GM23338 (cell line): ENCODE measurements around the gene PARVG. TPM values are rescaled to one million over a fixed set of nuclear protein-coding genes. Genes with fewer than 3 reads are reported as not detected.

Experiments used
- ATAC-seq: fragments of 200-7000 bp; cut with Tn5 transposase; 3 replicates; pipeline ENCODE4 v1.9.1; 2020
- DNase-seq: peaks from one replicate; pipeline ENCODE4 v3.0.0-alpha.2; 2015; ENCODE audit warnings: low spot score
- H2AFZ ChIP-seq: fragments of 200-600 bp; sonication (generic); 2 replicates; pipeline ENCODE4 v1.8.0; 2016; ENCODE audit warnings: antibody characterized with exemption, mild to moderate bottlenecking, moderate library complexity
- H3F3A ChIP-seq: fragments of 200-600 bp; sonication (generic); replicated peaks from 2 replicates; pipeline ENCODE4 v1.8.0; 2017; ENCODE audit warnings: antibody characterized with exemption, mixed run types, low read depth
- H3K27ac ChIP-seq: fragments of 200-600 bp; sonication (generic); 2 replicates; pipeline ENCODE4 v1.6.1; 2016; ENCODE audit warnings: low read depth
- H3K27me3 ChIP-seq: fragments of 200-600 bp; sonication (generic); 2 replicates; pipeline ENCODE4 v1.8.0; 2016; ENCODE audit warnings: mild to moderate bottlenecking, mixed run types, moderate library complexity; ENCODE audit not compliant: insufficient read depth
- H3K36me3 ChIP-seq: fragments of 200-600 bp; sonication (generic); 2 replicates; pipeline ENCODE4 v1.8.0; 2016; ENCODE audit warnings: mild to moderate bottlenecking; ENCODE audit not compliant: insufficient read depth
- H3K4me1 ChIP-seq: fragments of 200-600 bp; sonication (generic); 2 replicates; pipeline ENCODE4 v1.8.0; 2016; ENCODE audit warnings: mild to moderate bottlenecking, moderate library complexity; ENCODE audit not compliant: insufficient read depth
- H3K4me2 ChIP-seq: fragments of 200-600 bp; sonication (generic); 2 replicates; pipeline ENCODE4 v1.7.1; 2017; ENCODE audit warnings: mixed run types
- H3K4me3 ChIP-seq: fragments of 200-600 bp; sonication (generic); 2 replicates; pipeline ENCODE4 v1.6.1; 2016; ENCODE audit warnings: mixed run types
- H3K79me2 ChIP-seq: fragments of 200-600 bp; sonication (generic); replicated peaks from 2 replicates; pipeline ENCODE4 v1.8.0; 2017; ENCODE audit warnings: mild to moderate bottlenecking; ENCODE audit not compliant: insufficient read depth
- H3K9me2 ChIP-seq: fragments of 200-600 bp; sonication (generic); 2 replicates; pipeline ENCODE4 v1.8.0; 2017; ENCODE audit not compliant: insufficient read depth
- H4K20me1 ChIP-seq: fragments of 200-600 bp; sonication (generic); replicated peaks from 2 replicates; pipeline ENCODE4 v1.8.0; 2017; ENCODE audit warnings: mild to moderate bottlenecking; ENCODE audit not compliant: insufficient read depth
- H3K27ac Mint-ChIP-seq: 2 replicates; pipeline ENCODE4 v1.8.0; 2020; ENCODE audit warnings: inconsistent platforms, mild to moderate bottlenecking, moderate library complexity, mixed read lengths
- H3K27me3 Mint-ChIP-seq: 3 replicates; pipeline ENCODE4 v1.8.0; 2022; ENCODE audit warnings: low read depth, mild to moderate bottlenecking, moderate library complexity, mixed read lengths, inconsistent platforms; ENCODE audit not compliant: insufficient read depth, poor library complexity
- H3K36me3 Mint-ChIP-seq: 3 replicates; pipeline ENCODE4 v1.8.0; 2021; ENCODE audit warnings: low read depth, mild to moderate bottlenecking, inconsistent platforms, moderate library complexity, mixed read lengths
- H3K4me1 Mint-ChIP-seq: 3 replicates; pipeline ENCODE4 v1.8.0; 2020; ENCODE audit warnings: mild to moderate bottlenecking, inconsistent platforms, mixed read lengths
- H3K4me3 Mint-ChIP-seq: 3 replicates; pipeline ENCODE4 v1.8.0; 2021; ENCODE audit warnings: moderate library complexity, mild to moderate bottlenecking, inconsistent platforms, mixed read lengths
- H3K9me3 Mint-ChIP-seq: 3 replicates; pipeline ENCODE4 v1.8.0; 2020; ENCODE audit warnings: moderate library complexity, mild to moderate bottlenecking, inconsistent platforms, mixed read lengths
- CREB1 ChIP-seq: fragments of 250-450 bp; sonication (Bioruptor Pico); IDR thresholded peaks from 2 replicates; pipeline ENCODE4 v1.5.0; 2020; ENCODE audit warnings: low read depth, mild to moderate bottlenecking, moderate library complexity
- EZH2 ChIP-seq: fragments of 200-600 bp; sonication (generic); IDR thresholded peaks from one replicate; pipeline ENCODE4 v1.8.0; 2017; ENCODE audit warnings: antibody characterized with exemption, mild to moderate bottlenecking, low read depth; ENCODE audit not compliant: unreplicated experiment
- EZH2phosphoT487 ChIP-seq: fragments of 200-600 bp; sonication (generic); IDR thresholded peaks from one replicate; pipeline ENCODE4 v1.8.1; 2018; ENCODE audit warnings: antibody characterized with exemption; ENCODE audit not compliant: unreplicated experiment
- JUNB ChIP-seq: IDR thresholded peaks from one replicate; pipeline ENCODE4 v1.6.1; 2016; ENCODE audit warnings: antibody characterized with exemption; ENCODE audit not compliant: unreplicated experiment
- NANOG ChIP-seq: IDR thresholded peaks from 2 replicates; pipeline ENCODE4 v1.6.1; 2016; ENCODE audit warnings: antibody characterized with exemption, borderline replicate concordance
- POLR2AphosphoS5 ChIP-seq: IDR thresholded peaks from 2 replicates; pipeline ENCODE4 v1.6.1; 2016; ENCODE audit warnings: antibody characterized with exemption, low read depth
- STAT1 ChIP-seq: IDR thresholded peaks from one replicate; pipeline ENCODE4 v1.6.1; 2016; ENCODE audit warnings: antibody characterized with exemption; ENCODE audit not compliant: unreplicated experiment
- ZNF114 ChIP-seq: fragments of 250-450 bp; sonication (Bioruptor Pico); IDR thresholded peaks from 2 replicates; pipeline ENCODE4 v1.5.0; 2020; ENCODE audit warnings: mild to moderate bottlenecking, moderate library complexity
- ZNF331 ChIP-seq: fragments of 250-450 bp; sonication (Bioruptor Pico); IDR thresholded peaks from 2 replicates; pipeline ENCODE4 v1.5.0; 2020; ENCODE audit warnings: low read depth, mild to moderate bottlenecking, moderate library complexity
- polyA plus RNA-seq: library from polyadenylated mRNA; unstranded; fragments of >200 nt; fragmentation: Nextera tagmentation; extraction: Ambion mirVana; gene quantifications from 2 replicates; pipeline ENCODE4 v1.2.1, GENCODE V29; 2016
- total RNA-seq: library from RNA; depleted of rRNA; stranded (reverse); fragments of >200 nt; shearing (Covaris generic); gene quantifications from 2 replicates; pipeline ENCODE4 v1.2.3, GENCODE V29; 2014
- TF ChIP-seq, protein P1 (sequence below), 2 experiments: fragments of 200-600 bp in 1 of 2; sonication (generic) in 1 of 2; conservative IDR thresholded peaks; 2 replicates each; pipeline versions ENCODE4 v1.5.1 to v1.6.1; 2016 to 2017; ENCODE audit warnings: antibody characterized with exemption in 2 of 2, low read depth in 2 of 2, mild to moderate bottlenecking in 2 of 2, moderate library complexity in 1 of 2
- TF ChIP-seq, protein P2 (sequence below): fragments of 250-450 bp; sonication (Bioruptor Pico); IDR thresholded peaks from 2 replicates; pipeline ENCODE4 v1.5.0; 2020; ENCODE audit warnings: mild to moderate bottlenecking, moderate library complexity
- TF ChIP-seq, protein P3 (sequence below): IDR thresholded peaks from one replicate; pipeline ENCODE4 v1.6.1; 2018; ENCODE audit warnings: antibody characterized with exemption; ENCODE audit not compliant: unreplicated experiment
- TF ChIP-seq, protein P4 (sequence below): IDR thresholded peaks from 2 replicates; pipeline ENCODE4 v1.6.1; 2016; ENCODE audit warnings: antibody characterized with exemption

The PARVG gene
- total and polyA plus RNA-seq, 2 experiments from 2014 or later: 0.14 to 0.31 TPM

DNA sequence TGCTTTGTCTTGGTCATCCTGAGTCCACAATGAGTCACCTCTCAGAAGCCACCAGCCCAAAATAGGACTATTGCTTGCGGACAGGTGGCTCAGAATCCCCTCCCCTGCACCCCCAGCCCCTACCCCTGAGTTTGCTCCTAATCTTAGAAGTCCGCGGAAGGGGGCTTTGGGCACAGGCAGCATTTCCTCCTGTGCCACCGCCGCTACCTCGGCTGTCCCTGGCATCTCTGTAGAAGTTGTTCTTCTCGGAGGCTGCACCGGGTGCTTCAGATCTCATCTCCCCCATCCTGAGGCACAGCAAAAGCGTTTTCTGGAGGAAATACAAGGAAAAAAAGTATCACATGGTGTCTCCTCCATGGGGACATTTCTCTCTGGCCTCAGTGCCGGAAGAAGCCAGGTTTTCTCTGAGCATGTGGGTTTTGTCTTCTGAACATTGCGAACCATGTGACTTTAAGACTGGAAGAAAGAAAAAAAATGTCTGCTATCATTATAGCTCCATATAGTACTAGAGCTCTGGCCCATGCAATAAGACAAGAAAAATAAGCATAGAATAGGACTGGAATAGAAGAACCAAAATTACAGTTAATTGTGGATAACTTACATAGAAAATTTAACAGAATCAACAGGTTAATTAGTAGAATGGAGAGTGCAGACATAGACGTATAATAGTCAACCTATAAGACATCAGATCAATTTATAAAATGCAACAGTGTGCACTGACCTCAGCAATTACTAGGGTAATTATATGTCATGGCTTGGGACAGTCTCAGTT lies 68.8 kb downstream of the PARVG start:
- DNase-seq (no peak), ATAC-seq (no peak)
- no peaks in the 10 kb centered on the region for H3F3A ChIP-seq
- Mint-ChIP-seq H3K9me3 (peaks cover 25% of the 10 kb centered on the region), H3K27me3 (peaks cover 4% of the 10 kb centered on the region), H3K4me3 (no peak overlapping the region), H3K4me1 (no peaks in the 10 kb centered on the region), H3K27ac (no peak overlapping the region), H3K36me3 (peaks cover 32% of the 10 kb centered on the region)
- no peaks in the 10 kb centered on the region for H3K4me1 ChIP-seq
- TF ChIP-seq, protein P1, sequence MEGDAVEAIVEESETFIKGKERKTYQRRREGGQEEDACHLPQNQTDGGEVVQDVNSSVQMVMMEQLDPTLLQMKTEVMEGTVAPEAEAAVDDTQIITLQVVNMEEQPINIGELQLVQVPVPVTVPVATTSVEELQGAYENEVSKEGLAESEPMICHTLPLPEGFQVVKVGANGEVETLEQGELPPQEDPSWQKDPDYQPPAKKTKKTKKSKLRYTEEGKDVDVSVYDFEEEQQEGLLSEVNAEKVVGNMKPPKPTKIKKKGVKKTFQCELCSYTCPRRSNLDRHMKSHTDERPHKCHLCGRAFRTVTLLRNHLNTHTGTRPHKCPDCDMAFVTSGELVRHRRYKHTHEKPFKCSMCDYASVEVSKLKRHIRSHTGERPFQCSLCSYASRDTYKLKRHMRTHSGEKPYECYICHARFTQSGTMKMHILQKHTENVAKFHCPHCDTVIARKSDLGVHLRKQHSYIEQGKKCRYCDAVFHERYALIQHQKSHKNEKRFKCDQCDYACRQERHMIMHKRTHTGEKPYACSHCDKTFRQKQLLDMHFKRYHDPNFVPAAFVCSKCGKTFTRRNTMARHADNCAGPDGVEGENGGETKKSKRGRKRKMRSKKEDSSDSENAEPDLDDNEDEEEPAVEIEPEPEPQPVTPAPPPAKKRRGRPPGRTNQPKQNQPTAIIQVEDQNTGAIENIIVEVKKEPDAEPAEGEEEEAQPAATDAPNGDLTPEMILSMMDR (conservative IDR thresholded peaks at IDR 0.05; ENCODE audit: low read depth in 2 of 2): no peak
- TF ChIP-seq STAT1 (no peak), ZNF114 (CRISPR knock-in tag) (no peak), POLR2AphosphoS5 (no peak), EZH2phosphoT487 (no peak), JUNB (no peak), ZNF331 (CRISPR knock-in tag) (no peak), EZH2 (no peak), NANOG (no peak), CREB1 (CRISPR knock-in tag) (no peak)
- TF ChIP-seq, protein P2, sequence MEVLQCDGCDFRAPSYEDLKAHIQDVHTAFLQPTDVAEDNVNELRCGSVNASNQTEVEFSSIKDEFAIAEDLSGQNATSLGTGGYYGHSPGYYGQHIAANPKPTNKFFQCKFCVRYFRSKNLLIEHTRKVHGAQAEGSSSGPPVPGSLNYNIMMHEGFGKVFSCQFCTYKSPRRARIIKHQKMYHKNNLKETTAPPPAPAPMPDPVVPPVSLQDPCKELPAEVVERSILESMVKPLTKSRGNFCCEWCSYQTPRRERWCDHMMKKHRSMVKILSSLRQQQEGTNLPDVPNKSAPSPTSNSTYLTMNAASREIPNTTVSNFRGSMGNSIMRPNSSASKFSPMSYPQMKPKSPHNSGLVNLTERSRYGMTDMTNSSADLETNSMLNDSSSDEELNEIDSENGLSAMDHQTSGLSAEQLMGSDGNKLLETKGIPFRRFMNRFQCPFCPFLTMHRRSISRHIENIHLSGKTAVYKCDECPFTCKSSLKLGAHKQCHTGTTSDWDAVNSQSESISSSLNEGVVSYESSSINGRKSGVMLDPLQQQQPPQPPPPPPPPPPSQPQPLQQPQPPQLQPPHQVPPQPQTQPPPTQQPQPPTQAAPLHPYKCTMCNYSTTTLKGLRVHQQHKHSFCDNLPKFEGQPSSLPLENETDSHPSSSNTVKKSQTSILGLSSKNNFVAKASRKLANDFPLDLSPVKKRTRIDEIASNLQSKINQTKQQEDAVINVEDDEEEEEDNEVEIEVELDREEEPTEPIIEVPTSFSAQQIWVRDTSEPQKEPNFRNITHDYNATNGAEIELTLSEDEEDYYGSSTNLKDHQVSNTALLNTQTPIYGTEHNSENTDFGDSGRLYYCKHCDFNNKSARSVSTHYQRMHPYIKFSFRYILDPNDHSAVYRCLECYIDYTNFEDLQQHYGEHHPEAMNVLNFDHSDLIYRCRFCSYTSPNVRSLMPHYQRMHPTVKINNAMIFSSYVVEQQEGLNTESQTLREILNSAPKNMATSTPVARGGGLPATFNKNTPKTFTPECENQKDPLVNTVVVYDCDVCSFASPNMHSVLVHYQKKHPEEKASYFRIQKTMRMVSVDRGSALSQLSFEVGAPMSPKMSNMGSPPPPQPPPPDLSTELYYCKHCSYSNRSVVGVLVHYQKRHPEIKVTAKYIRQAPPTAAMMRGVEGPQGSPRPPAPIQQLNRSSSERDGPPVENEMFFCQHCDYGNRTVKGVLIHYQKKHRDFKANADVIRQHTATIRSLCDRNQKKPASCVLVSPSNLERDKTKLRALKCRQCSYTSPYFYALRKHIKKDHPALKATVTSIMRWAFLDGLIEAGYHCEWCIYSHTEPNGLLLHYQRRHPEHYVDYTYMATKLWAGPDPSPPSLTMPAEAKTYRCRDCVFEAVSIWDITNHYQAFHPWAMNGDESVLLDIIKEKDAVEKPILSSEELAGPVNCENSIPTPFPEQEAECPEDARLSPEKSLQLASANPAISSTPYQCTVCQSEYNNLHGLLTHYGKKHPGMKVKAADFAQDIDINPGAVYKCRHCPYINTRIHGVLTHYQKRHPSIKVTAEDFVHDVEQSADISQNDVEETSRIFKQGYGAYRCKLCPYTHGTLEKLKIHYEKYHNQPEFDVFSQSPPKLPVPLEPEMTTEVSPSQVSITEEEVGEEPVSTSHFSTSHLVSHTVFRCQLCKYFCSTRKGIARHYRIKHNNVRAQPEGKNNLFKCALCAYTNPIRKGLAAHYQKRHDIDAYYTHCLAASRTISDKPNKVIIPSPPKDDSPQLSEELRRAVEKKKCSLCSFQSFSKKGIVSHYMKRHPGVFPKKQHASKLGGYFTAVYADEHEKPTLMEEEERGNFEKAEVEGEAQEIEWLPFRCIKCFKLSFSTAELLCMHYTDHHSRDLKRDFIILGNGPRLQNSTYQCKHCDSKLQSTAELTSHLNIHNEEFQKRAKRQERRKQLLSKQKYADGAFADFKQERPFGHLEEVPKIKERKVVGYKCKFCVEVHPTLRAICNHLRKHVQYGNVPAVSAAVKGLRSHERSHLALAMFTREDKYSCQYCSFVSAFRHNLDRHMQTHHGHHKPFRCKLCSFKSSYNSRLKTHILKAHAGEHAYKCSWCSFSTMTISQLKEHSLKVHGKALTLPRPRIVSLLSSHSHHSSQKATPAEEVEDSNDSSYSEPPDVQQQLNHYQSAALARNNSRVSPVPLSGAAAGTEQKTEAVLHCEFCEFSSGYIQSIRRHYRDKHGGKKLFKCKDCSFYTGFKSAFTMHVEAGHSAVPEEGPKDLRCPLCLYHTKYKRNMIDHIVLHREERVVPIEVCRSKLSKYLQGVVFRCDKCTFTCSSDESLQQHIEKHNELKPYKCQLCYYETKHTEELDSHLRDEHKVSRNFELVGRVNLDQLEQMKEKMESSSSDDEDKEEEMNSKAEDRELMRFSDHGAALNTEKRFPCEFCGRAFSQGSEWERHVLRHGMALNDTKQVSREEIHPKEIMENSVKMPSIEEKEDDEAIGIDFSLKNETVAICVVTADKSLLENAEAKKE (CRISPR knock-in tag): no peak
- TF ChIP-seq, protein P3, sequence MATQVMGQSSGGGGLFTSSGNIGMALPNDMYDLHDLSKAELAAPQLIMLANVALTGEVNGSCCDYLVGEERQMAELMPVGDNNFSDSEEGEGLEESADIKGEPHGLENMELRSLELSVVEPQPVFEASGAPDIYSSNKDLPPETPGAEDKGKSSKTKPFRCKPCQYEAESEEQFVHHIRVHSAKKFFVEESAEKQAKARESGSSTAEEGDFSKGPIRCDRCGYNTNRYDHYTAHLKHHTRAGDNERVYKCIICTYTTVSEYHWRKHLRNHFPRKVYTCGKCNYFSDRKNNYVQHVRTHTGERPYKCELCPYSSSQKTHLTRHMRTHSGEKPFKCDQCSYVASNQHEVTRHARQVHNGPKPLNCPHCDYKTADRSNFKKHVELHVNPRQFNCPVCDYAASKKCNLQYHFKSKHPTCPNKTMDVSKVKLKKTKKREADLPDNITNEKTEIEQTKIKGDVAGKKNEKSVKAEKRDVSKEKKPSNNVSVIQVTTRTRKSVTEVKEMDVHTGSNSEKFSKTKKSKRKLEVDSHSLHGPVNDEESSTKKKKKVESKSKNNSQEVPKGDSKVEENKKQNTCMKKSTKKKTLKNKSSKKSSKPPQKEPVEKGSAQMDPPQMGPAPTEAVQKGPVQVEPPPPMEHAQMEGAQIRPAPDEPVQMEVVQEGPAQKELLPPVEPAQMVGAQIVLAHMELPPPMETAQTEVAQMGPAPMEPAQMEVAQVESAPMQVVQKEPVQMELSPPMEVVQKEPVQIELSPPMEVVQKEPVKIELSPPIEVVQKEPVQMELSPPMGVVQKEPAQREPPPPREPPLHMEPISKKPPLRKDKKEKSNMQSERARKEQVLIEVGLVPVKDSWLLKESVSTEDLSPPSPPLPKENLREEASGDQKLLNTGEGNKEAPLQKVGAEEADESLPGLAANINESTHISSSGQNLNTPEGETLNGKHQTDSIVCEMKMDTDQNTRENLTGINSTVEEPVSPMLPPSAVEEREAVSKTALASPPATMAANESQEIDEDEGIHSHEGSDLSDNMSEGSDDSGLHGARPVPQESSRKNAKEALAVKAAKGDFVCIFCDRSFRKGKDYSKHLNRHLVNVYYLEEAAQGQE: no peak
- TF ChIP-seq, protein P4, sequence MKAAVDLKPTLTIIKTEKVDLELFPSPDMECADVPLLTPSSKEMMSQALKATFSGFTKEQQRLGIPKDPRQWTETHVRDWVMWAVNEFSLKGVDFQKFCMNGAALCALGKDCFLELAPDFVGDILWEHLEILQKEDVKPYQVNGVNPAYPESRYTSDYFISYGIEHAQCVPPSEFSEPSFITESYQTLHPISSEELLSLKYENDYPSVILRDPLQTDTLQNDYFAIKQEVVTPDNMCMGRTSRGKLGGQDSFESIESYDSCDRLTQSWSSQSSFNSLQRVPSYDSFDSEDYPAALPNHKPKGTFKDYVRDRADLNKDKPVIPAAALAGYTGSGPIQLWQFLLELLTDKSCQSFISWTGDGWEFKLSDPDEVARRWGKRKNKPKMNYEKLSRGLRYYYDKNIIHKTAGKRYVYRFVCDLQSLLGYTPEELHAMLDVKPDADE: no peak
- no peaks in the 10 kb centered on the region for H3K9me2 ChIP-seq
- no peaks in the 10 kb centered on the region for H4K20me1 ChIP-seq
- H3K36me3 ChIP-seq: no peaks in the 10 kb centered on the region
- no peaks in the 10 kb centered on the region for H3K27me3 ChIP-seq
- no peaks in the 10 kb centered on the region for H3K79me2 ChIP-seq
- no peak overlapping the region for H3K4me3 ChIP-seq
- no peak overlapping the region for H3K27ac ChIP-seq
- H3K4me2 ChIP-seq: no peak overlapping the region
- H2AFZ ChIP-seq: no peak overlapping the region
